Measurements from ENCODE around the gene PSME2. TPM values are rescaled to one million over a fixed set of nuclear protein-coding genes. Genes with fewer than 3 reads are reported as not detected.

The PSME2 gene
- total RNA-seq, 1 donor from 2014 or later, result 108 TPM

Other genes with a start within 250 kb of the PSME2 start
- 36.4 and 42.9 TPM in 2 replicates for gene DHRS4, start 192.8 kb downstream of the PSME2 start, total RNA-seq
- gene DHRS4L2, start 157.7 kb downstream of the PSME2 start, total RNA-seq, result 11.6 and 12.6 TPM in 2 replicates
- gene CARMIL3, start 94.6 kb downstream of the PSME2 start, total RNA-seq, result 0.05 TPM in 1 of 2 replicates, not detected in the other
- not detected in 2 replicates for gene CPNE6, start 75.0 kb downstream of the PSME2 start, total RNA-seq
- gene PCK2, start 52.3 kb downstream of the PSME2 start, total RNA-seq, result 5.8 and 10.5 TPM in 2 replicates
- 90.7 and 93.9 TPM in 2 replicates for gene DCAF11, start 31.8 kb downstream of the PSME2 start, total RNA-seq
- 0.88 and 2.6 TPM in 2 replicates for gene NRL, start 31.7 kb downstream of the PSME2 start, total RNA-seq
- gene FITM1, start 16.0 kb downstream of the PSME2 start, total RNA-seq, result 0.42 and 0.51 TPM in 2 replicates
- gene PSME1, start 10.4 kb downstream of the PSME2 start, total RNA-seq, result 167 TPM in 2 replicates
- 21.4 and 26.4 TPM in 2 replicates for gene EMC9, start 5.0 kb downstream of the PSME2 start, total RNA-seq
- gene RNF31, start 888 bp upstream of the PSME2 start, total RNA-seq, result 53.2 and 54.1 TPM in 2 replicates
- gene IRF9, start 14.7 kb upstream of the PSME2 start, total RNA-seq, result 37.8 and 55.5 TPM in 2 replicates
- gene REC8, start 25.5 kb upstream of the PSME2 start, total RNA-seq, result 2.7 and 4.2 TPM in 2 replicates
- gene IPO4, start 42.2 kb upstream of the PSME2 start, total RNA-seq, result 28.8 and 60.6 TPM in 2 replicates
- 63.5 and 82.5 TPM in 2 replicates for gene TM9SF1, start 48.8 kb upstream of the PSME2 start, total RNA-seq
- not detected in 2 replicates for gene TSSK4, start 59.1 kb upstream of the PSME2 start, total RNA-seq
- 36.8 and 39.3 TPM in 2 replicates for gene CHMP4A, start 66.9 kb upstream of the PSME2 start, total RNA-seq
- 5.9 and 23.7 TPM in 2 replicates for gene MDP1, start 69.5 kb upstream of the PSME2 start, total RNA-seq
- 197 and 248 TPM in 2 replicates for gene NEDD8, start 85.8 kb upstream of the PSME2 start, total RNA-seq
- gene GMPR2, start 86.3 kb upstream of the PSME2 start, total RNA-seq, result 108 and 121 TPM in 2 replicates
- 68.4 and 71.7 TPM in 2 replicates for gene TINF2, start 96.0 kb upstream of the PSME2 start, total RNA-seq
- gene TGM1, start 116.6 kb upstream of the PSME2 start, total RNA-seq, result 0.17 and 0.51 TPM in 2 replicates
- 27.9 and 28.6 TPM in 2 replicates for gene RABGGTA, start 125.0 kb upstream of the PSME2 start, total RNA-seq
- 10.6 and 16.7 TPM in 2 replicates for gene DHRS1, start 153.2 kb upstream of the PSME2 start, total RNA-seq
- 30.1 and 33.5 TPM in 2 replicates for gene NOP9, start 153.2 kb upstream of the PSME2 start, total RNA-seq
- 4.6 and 7.5 TPM in 2 replicates for gene CIDEB, start 161.4 kb upstream of the PSME2 start, total RNA-seq
- 5.9 and 9.7 TPM in 2 replicates for gene LTB4R2, start 163.5 kb upstream of the PSME2 start, total RNA-seq
- gene LTB4R, start 164.9 kb upstream of the PSME2 start, total RNA-seq, result 3.5 and 3.6 TPM in 2 replicates
- 68.4 and 138 TPM in 2 replicates for gene ADCY4, start 188.5 kb upstream of the PSME2 start, total RNA-seq
- gene RIPK3, start 193.4 kb upstream of the PSME2 start, total RNA-seq, result 4.7 and 5.8 TPM in 2 replicates
- 8.8 and 11.1 TPM in 2 replicates for gene NFATC4, start 221.6 kb upstream of the PSME2 start, total RNA-seq